Measurements from ENCODE around the gene PROK1. TPM values are rescaled to one million over a fixed set of nuclear protein-coding genes. Genes with fewer than 3 reads are reported as not detected.

The PROK1 gene
- not detected in 2 replicates for total RNA-seq

GRCh38 chr1:110450929-110451328 is at the start of gene PROK1:
Gene PROK1, plus strand, starts transcription at chr1:110451149. Its CDS starts 68 bp downstream, at chr1:110451217.

GRCh38 chr1:110407260-110408210 is 43.4 kb upstream of the PROK1 start, which contains the start of gene LAMTOR5:
Gene LAMTOR5, minus strand, starts transcription at chr1:110407694. Its CDS starts 74 bp downstream, at chr1:110407620.

Other genes with a start within 250 kb of the PROK1 start
- gene KCNC4, start 240.8 kb upstream of the PROK1 start, total RNA-seq, result 4.7 and 5.5 TPM in 2 replicates
- 28.9 and 30.6 TPM in 2 replicates for gene RBM15, start 111.8 kb upstream of the PROK1 start, total RNA-seq
- 57.1 and 57.4 TPM in 2 replicates for gene SLC16A4, start 60.1 kb upstream of the PROK1 start, total RNA-seq
- 63.8 and 77.5 TPM in 2 replicates for gene LAMTOR5, start 43.5 kb upstream of the PROK1 start, total RNA-seq
- gene KCNA10, start 68.0 kb downstream of the PROK1 start, total RNA-seq, result not detected in 2 replicates
- under 0.01 TPM in 1 of 2 replicates, not detected in the other for gene KCNA2, start 155.2 kb downstream of the PROK1 start, total RNA-seq
- gene KCNA3, start 223.8 kb downstream of the PROK1 start, total RNA-seq, result not detected in 2 replicates